Liver (tissue), 9 donors: ENCODE results near the gene PHIP. TPM values are rescaled to one million over a fixed set of nuclear protein-coding genes. Genes with fewer than 3 reads are reported as not detected.

Source experiments
- DNase-seq: peaks from one replicate; pipeline ENCODE4 v3.0.0-alpha.2; 2017; ENCODE audit warnings: low spot score
- H3K27ac ChIP-seq, 2 donors: one replicate each; pipeline ENCODE4 v1.7.0; 2013; ENCODE audit warnings: inconsistent platforms in 2 of 2, low read length in 2 of 2, control low read depth in 1 of 2, low read depth in 1 of 2, mild to moderate bottlenecking in 1 of 2
- H3K27me3 ChIP-seq, 4 donors: one replicate each; pipeline versions ENCODE4 v1.6.1 to v1.7.0; 2013; ENCODE audit warnings: low read length in 3 of 4, inconsistent platforms in 1 of 4, mild to moderate bottlenecking in 1 of 4, moderate library complexity in 1 of 4; ENCODE audit not compliant: control insufficient read depth in 4 of 4, insufficient read depth in 4 of 4
- H3K36me3 ChIP-seq, 4 donors: one replicate each; pipeline versions ENCODE4 v1.6.1 to v1.7.0; 2013; ENCODE audit warnings: low read length in 3 of 4, mild to moderate bottlenecking in 3 of 4, low read depth in 1 of 4, moderate library complexity in 1 of 4; ENCODE audit not compliant: control insufficient read depth in 4 of 4, insufficient read depth in 3 of 4
- H3K4me1 ChIP-seq, 4 donors: one replicate each; pipeline versions ENCODE4 v1.6.1 to v1.7.0; 2013; ENCODE audit warnings: low read length in 3 of 4, mild to moderate bottlenecking in 3 of 4, moderate library complexity in 1 of 4; ENCODE audit not compliant: control insufficient read depth in 4 of 4, insufficient read depth in 4 of 4
- H3K4me3 ChIP-seq, 3 donors: one replicate each; pipeline versions ENCODE4 v1.6.1 to v1.7.0; 2013; ENCODE audit warnings: low read length in 3 of 3, control low read depth in 1 of 3, low read depth in 1 of 3, mild to moderate bottlenecking in 1 of 3
- H3K9ac ChIP-seq, 2 donors: one replicate each; pipeline ENCODE4 v1.7.0; 2013; ENCODE audit warnings: low read length in 2 of 2, mild to moderate bottlenecking in 2 of 2, moderate library complexity in 2 of 2, control low read depth in 1 of 2, low read depth in 1 of 2
- H3K9me3 ChIP-seq, 4 donors: one replicate each; pipeline versions ENCODE4 v1.6.1 to v1.7.0; 2013; ENCODE audit warnings: low read length in 3 of 4; ENCODE audit not compliant: control insufficient read depth in 4 of 4
- EGR1 ChIP-seq, 2 donors: IDR thresholded peaks; 2 replicates each; pipeline ENCODE4 v1.6.1; 2016 to 2018; ENCODE audit warnings: antibody characterized with exemption in 2 of 2, low read depth in 2 of 2
- FOXA1 ChIP-seq: IDR thresholded peaks from 2 replicates; pipeline ENCODE4 v1.6.1; 2016; ENCODE audit warnings: antibody characterized with exemption
- NR2F2 ChIP-seq: IDR thresholded peaks from 2 replicates; pipeline ENCODE4 v1.6.1; 2016; ENCODE audit warnings: antibody characterized with exemption
- RAD21 ChIP-seq, 2 donors: IDR thresholded peaks; 2 replicates each; pipeline ENCODE4 v1.6.1; 2016; ENCODE audit warnings: antibody characterized with exemption in 2 of 2, mild to moderate bottlenecking in 2 of 2
- RXRA ChIP-seq, 2 donors: IDR thresholded peaks; 2 replicates each; pipeline ENCODE4 v1.6.1; 2017 to 2018; ENCODE audit warnings: antibody characterized with exemption in 2 of 2, mild to moderate bottlenecking in 1 of 2
- SP1 ChIP-seq: IDR thresholded peaks from 2 replicates; pipeline ENCODE4 v1.6.1; 2018; ENCODE audit warnings: antibody characterized with exemption, mild to moderate bottlenecking
- TAF1 ChIP-seq: conservative IDR thresholded peaks from 2 replicates; pipeline ENCODE4 v1.6.1; 2016; ENCODE audit warnings: antibody characterized with exemption, mild to moderate bottlenecking
- WGBS: extraction: QIAGEN DNeasy Blood & Tissue Kit; methylation state at CpG from one replicate; pipeline ENCODE4 v1.1.7; 2013; 5-methylcytosine and 5-hydroxymethylcytosine counted together
- polyA plus RNA-seq, 2 donors: library from polyadenylated mRNA; stranded (reverse) in 1 of 2; unstranded in 1 of 2; fragments of 200-250 nt in 1 of 2; fragments of >200 nt in 1 of 2; fragmentation: Nextera tagmentation in 1 of 2; extraction: Ambion mirVana in 1 of 2; gene quantifications; one replicate each; pipeline versions ENCODE4 v1.2.1 to v1.2.3, GENCODE V29; 2013 to 2015
- total RNA-seq, 2 donors: library from RNA; depleted of rRNA; stranded (reverse); fragments of >200 nt; gene quantifications; one replicate each; pipeline ENCODE4 v1.2.3, GENCODE V29; 2014
- TF ChIP-seq, protein P1 (sequence below): IDR thresholded peaks from 2 replicates; pipeline ENCODE4 v1.6.1; 2016; ENCODE audit warnings: antibody characterized with exemption, mild to moderate bottlenecking
- TF ChIP-seq, protein P2 (sequence below): IDR thresholded peaks from 2 replicates; pipeline ENCODE4 v1.6.1; 2016; ENCODE audit warnings: antibody characterized with exemption
- TF ChIP-seq, protein P3 (sequence below): IDR thresholded peaks from 2 replicates; pipeline ENCODE4 v1.6.1; 2016; ENCODE audit warnings: antibody characterized with exemption
- donor health status: healthy.
- donor health status: healthy.
- donor health status: healthy.
- donor health status: healthy.
- donor health status: healthy.

Gene PHIP
- total and polyA plus RNA-seq, 4 donors = 1.6 to 22.4 (median 9.4) TPM

DNA sequence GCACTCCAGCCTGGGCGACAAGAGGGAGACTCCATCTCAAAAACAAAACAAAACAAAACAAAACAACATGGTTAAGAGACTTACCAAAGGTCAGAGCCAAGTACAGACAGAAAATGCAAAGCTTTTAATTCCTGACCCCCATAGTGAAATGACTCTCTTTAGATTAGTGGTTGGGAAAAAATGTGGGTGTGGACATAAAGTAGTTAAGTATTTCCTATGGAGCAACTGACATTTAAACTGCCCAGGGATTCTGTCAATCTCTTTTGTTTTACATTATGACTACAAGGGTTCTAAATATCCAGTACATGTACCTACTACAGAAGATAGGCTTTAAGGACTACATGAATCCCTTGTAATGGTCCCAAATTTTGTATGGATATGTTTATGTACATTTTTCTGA, 135.6 kb downstream of the PHIP start:
- Histone ChIP-seq H3K27ac (no peak overlapping the region), H3K4me1 (no peaks in the 10 kb centered on the region), H3K4me3 (no peak overlapping the region), H3K27me3 (no peaks in the 10 kb centered on the region), H3K9ac (no peak overlapping the region), H3K9me3 (no peaks in the 10 kb centered on the region), H3K36me3 (peaks cover 3 to 37% (median 31%) of the 10 kb centered on the region in 4 donors)
- no peak for DNase-seq
- TF ChIP-seq, protein P1, sequence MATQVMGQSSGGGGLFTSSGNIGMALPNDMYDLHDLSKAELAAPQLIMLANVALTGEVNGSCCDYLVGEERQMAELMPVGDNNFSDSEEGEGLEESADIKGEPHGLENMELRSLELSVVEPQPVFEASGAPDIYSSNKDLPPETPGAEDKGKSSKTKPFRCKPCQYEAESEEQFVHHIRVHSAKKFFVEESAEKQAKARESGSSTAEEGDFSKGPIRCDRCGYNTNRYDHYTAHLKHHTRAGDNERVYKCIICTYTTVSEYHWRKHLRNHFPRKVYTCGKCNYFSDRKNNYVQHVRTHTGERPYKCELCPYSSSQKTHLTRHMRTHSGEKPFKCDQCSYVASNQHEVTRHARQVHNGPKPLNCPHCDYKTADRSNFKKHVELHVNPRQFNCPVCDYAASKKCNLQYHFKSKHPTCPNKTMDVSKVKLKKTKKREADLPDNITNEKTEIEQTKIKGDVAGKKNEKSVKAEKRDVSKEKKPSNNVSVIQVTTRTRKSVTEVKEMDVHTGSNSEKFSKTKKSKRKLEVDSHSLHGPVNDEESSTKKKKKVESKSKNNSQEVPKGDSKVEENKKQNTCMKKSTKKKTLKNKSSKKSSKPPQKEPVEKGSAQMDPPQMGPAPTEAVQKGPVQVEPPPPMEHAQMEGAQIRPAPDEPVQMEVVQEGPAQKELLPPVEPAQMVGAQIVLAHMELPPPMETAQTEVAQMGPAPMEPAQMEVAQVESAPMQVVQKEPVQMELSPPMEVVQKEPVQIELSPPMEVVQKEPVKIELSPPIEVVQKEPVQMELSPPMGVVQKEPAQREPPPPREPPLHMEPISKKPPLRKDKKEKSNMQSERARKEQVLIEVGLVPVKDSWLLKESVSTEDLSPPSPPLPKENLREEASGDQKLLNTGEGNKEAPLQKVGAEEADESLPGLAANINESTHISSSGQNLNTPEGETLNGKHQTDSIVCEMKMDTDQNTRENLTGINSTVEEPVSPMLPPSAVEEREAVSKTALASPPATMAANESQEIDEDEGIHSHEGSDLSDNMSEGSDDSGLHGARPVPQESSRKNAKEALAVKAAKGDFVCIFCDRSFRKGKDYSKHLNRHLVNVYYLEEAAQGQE = no peak
- no peak for TF ChIP-seq TAF1
- TF ChIP-seq SP1 = no peak
- 98% methylated on average over 1 of the region's 1 CpG for WGBS

DNA sequence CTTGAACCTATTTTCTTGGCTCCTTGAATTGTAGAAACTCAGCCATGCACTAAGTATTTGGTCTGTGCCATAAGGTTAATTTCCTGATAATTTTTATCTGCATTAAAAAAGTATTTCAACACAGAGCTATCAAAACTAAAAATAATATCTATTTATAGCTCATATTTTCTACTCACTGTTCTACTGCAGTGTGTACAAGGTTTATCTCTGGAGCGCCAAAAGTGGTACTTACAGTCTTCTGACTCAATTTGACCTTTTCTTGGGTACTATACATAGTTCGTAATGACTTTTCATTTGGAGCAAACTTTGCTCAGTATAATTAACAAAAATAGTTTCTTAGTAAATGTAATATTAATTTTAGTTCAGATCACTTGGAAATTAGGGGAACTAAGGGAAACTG, 141.5 kb downstream of the PHIP start:
- 93% methylated on average over 2 of the region's 2 CpGs for WGBS

DNA sequence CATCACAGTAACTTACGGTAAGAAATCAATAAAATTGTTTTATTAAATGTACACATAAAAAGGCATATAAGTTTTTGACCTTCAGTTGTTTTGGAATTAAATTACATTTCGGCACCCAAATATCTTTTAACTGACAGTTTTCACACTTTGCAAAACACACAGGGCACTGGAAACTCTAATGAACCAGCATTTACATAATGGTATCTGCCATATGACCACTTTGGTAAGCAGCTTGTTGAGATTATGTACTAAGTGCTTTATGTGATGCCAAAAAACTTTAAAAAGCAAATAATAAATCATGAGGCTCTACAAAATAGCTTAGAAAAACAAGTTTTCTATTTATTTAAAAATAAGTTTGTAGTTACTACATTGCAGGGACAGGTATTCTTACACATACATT, 142.5 kb downstream of the PHIP start:
- Histone ChIP-seq H3K27ac (no peak overlapping the region), H3K9ac (no peak overlapping the region), H3K9me3 (no peaks in the 10 kb centered on the region), H3K27me3 (no peaks in the 10 kb centered on the region), H3K4me1 (no peaks in the 10 kb centered on the region), H3K36me3 (peaks cover 0 to 8% (median 2%) of the 10 kb centered on the region in 4 donors), H3K4me3 (no peak overlapping the region)
- WGBS = 97% methylated on average over 2 of the region's 2 CpGs
- DNase-seq = no peak
- TF ChIP-seq RAD21 (IDR thresholded peaks at IDR 0.05) (no peak), SP1 (no peak), NR2F2 (no peak)
- TF ChIP-seq, protein P1 = no peak
- TF ChIP-seq, protein P2, sequence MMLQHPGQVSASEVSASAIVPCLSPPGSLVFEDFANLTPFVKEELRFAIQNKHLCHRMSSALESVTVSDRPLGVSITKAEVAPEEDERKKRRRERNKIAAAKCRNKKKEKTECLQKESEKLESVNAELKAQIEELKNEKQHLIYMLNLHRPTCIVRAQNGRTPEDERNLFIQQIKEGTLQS = no peak

More for the DNA sequence above, 141.5 kb downstream of the PHIP start:
- Histone ChIP-seq H3K4me3 (no peak overlapping the region), H3K36me3 (peaks cover 0 to 14% (median 6%) of the 10 kb centered on the region in 4 donors), H3K27ac (no peak overlapping the region), H3K9me3 (no peaks in the 10 kb centered on the region), H3K27me3 (no peaks in the 10 kb centered on the region), H3K4me1 (no peaks in the 10 kb centered on the region), H3K9ac (no peak overlapping the region)
- no peak for DNase-seq
- TF ChIP-seq EGR1 (IDR thresholded peaks at IDR 0.05; ENCODE audit: low read depth in 2 of 2) = no peak
- TF ChIP-seq FOXA1 = no peak
- TF ChIP-seq SP1 = no peak
- no peak for TF ChIP-seq NR2F2
- TF ChIP-seq RXRA (IDR thresholded peaks at IDR 0.05) = no peak
- TF ChIP-seq, protein P3, sequence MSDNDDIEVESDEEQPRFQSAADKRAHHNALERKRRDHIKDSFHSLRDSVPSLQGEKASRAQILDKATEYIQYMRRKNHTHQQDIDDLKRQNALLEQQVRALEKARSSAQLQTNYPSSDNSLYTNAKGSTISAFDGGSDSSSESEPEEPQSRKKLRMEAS = no peak
- TF ChIP-seq RAD21 (IDR thresholded peaks at IDR 0.05) = no peak
